HepG2 (cell line): ENCODE data around the gene OR11A1.

Experiments
- CBX2 ChIP-seq, 2 experiments: fragments of 200-600 bp in 1 of 2; sonication (generic); formaldehyde crosslinking in 1 of 2; IDR thresholded peaks; 2 replicates each; pipeline versions ENCODE4 v1.7.0 to v1.8.1; 2018 to 2022; ENCODE audit warnings: low read depth in 2 of 2, low read length in 1 of 2, mild to moderate bottlenecking in 1 of 2, missing genetic modification reagents in 1 of 2
- EHMT2 ChIP-seq: fragments of 200-600 bp; sonication (generic); IDR thresholded peaks from 2 replicates; pipeline ENCODE4 v1.7.0; 2017; ENCODE audit warnings: antibody characterized with exemption, low read depth, low read length, borderline replicate concordance
- EZH2 ChIP-seq: conservative IDR thresholded peaks from 2 replicates; pipeline ENCODE4 v1.6.1; 2012; ENCODE audit warnings: mild to moderate bottlenecking, low read depth, low read length, moderate library complexity
- ISX ChIP-seq: sonication (generic); formaldehyde crosslinking; conservative IDR thresholded peaks from 2 replicates; pipeline ENCODE4 v1.5.0; 2020; ENCODE audit warnings: missing genetic modification reagents
- KLF11 ChIP-seq: IDR thresholded peaks from 2 replicates; pipeline ENCODE4 v1.6.1; 2016; ENCODE audit warnings: missing compliant biosample characterization
- MEIS2 ChIP-seq: sonication (generic); formaldehyde crosslinking; IDR thresholded peaks from 2 replicates; pipeline ENCODE4 v1.9.0; 2021; ENCODE audit warnings: mild to moderate bottlenecking, missing genetic modification reagents
- NFIC ChIP-seq: IDR thresholded peaks from 2 replicates; pipeline ENCODE4 v1.6.1; 2012; ENCODE audit warnings: mild to moderate bottlenecking, low read length, inconsistent platforms
- PCBP1 ChIP-seq: fragments of 200-400 bp; formaldehyde crosslinking; IDR thresholded peaks from 2 replicates; pipeline ENCODE4 v1.6.1; 2017; ENCODE audit warnings: mild to moderate bottlenecking, low read depth, low read length, borderline replicate concordance
- POLR2AphosphoS5 ChIP-seq: IDR thresholded peaks from 2 replicates; pipeline ENCODE4 v1.6.1; 2012; ENCODE audit warnings: low read depth, low read length
- RELA ChIP-seq: sonication (generic); formaldehyde crosslinking; IDR thresholded peaks from 2 replicates; pipeline ENCODE4 v1.4.0; 2020; ENCODE audit warnings: missing genetic modification reagents
- SP5 ChIP-seq: IDR thresholded peaks from 2 replicates; pipeline ENCODE4 v1.6.1; 2016; ENCODE audit warnings: low read depth, borderline replicate concordance
- ZHX1 ChIP-seq: sonication (generic); formaldehyde crosslinking; IDR thresholded peaks from 2 replicates; pipeline ENCODE4 v1.8.1; 2022; ENCODE audit warnings: low read depth, mild to moderate bottlenecking, missing genetic modification reagents
- ZNF382 ChIP-seq: sonication (generic); formaldehyde crosslinking; IDR thresholded peaks from 2 replicates; pipeline ENCODE4 v1.5.0; 2020; ENCODE audit warnings: missing genetic modification reagents, mild to moderate bottlenecking, borderline replicate concordance

GRCh38 chr6:29486577-29486976 is 29.7 kb upstream of the OR11A1 start:
- TF ChIP-seq POLR2AphosphoS5 (no peak), ZHX1 (no peak), MEIS2 (CRISPR knock-in tag) (no peak), RELA (CRISPR knock-in tag) (no peak), PCBP1 (no peak), NFIC (no peak), CBX2 (IDR thresholded peaks at IDR 0.05; ENCODE audit: low read depth, low read length) (no peak), CBX2 (CRISPR knock-in tag; IDR thresholded peaks at IDR 0.05; ENCODE audit: low read depth) (no peak), EZH2 (no peak), ISX (CRISPR knock-in tag) (no peak), SP5 (CRISPR knock-in tag) (no peak), KLF11 (CRISPR knock-in tag) (no peak), ZNF382 (CRISPR knock-in tag) (no peak), EHMT2 (no peak)
